ENCODE measurements around the gene WSCD2.

Gene WSCD2

DNA sequence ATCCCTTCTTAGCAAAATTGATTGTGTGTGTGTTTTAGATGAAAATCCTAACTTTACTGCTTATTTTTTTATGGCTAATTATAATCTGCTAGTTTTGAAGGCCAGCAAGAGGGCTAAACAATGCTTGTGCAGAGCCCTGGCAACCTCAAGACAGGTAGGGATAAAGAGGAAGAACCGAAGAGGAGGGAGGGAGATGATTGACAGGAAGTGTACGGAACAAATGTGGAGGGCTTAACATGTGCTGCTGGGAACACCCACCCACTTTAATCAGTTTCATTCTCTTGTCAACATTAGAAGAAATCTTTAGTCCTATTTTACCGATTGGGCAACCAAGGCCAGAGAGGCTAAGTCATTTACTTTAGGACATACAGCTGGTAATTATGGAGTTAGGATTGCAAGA is 1.4 kb upstream of the WSCD2 start:
- no peak for TF ChIP-seq CTCF (IDR thresholded peaks at IDR 0.05; ENCODE audit: low read depth, low read length)
- H3K4me3 ChIP-seq (ENCODE audit: low read depth, low read length) = no peak overlapping the region

DNA sequence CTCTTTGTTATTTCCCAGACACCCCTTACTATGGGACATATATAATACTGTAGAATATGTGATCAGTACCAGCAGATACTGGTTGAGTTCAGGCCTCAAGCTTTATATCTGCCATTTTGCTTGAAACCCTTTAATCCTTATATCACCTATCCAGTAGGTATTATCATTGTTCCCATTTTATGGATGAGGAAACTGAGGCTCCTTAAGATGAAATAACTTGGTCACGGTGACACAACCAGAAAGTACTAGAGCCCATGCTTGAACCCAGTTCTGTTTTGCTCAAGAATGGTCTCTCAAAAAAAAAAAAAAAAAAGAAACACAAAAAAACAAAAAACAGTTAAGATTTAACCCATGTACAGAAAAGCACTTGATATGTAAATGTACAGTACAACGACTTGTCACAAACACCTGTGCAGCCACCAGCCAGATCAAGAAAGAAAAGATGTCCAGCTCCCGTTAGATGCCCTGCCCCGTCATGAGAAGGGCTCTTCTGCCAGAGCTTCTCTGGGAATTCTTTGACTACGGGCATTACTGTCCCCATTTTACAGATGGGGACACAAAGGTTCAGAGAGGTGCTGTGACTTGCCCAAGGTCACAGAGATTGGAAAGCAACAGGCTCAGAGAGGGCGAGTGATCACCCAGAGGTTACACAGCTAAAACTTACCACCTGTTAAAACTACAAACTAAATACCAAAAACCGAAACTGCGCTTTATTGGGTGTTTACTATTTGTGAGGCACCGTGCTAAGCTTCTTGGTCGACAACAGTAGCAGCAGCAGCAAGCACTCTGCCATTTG is 669 bp upstream of the WSCD2 start:
- no peak for TF ChIP-seq CTCF (IDR thresholded peaks at IDR 0.05; ENCODE audit: low read depth, low read length)
- no peak overlapping the region for H3K4me3 ChIP-seq (ENCODE audit: low read depth, low read length)

DNA sequence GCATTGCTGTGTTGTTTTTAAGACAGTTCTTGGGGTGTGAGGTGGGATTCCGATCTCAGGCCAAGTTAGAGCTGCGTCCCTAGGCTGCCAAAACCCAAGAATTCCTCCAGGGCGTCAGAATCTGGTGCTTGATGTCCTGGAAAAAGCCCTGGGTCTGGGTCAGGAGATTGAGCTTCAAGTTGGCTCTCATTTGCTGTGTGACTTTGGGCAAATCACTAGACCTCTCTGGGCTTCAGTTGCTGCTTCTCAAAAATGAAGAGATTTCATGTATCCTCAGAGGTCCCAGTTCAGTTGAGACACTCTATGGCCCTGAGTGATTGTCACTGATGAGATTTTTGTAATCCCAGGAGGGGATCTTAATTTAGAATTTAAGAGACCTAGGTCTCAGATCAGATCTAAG is 1.9 kb downstream of the WSCD2 start:
- no peak overlapping the region for H3K4me3 ChIP-seq (ENCODE audit: low read depth, low read length)
- TF ChIP-seq CTCF (IDR thresholded peaks at IDR 0.05; ENCODE audit: low read depth, low read length) = no peak

DNA sequence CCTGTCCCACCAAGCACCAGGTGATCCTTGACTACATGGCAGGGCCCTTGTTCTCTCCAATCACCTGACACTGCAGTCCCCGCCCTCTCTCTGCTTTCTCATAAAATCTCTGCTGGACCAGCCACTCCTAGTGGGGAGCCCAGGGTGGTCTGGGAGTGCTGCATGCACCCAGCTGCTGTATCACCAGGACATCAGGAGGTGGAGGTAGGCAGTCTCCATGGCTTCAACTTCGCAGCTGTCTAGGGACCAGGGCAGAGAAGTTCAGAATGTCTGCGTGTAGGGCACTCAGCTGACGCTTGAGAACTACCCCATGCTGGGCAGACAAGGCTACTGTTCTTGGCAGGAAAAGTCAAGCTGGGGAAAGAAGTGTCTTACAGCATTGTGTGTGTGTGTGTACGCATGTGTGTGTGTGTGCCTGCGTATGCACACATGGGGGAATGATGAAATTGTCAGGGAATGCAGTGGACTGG is 2.6 kb downstream of the WSCD2 start:
- no peak overlapping the region for H3K4me3 ChIP-seq (ENCODE audit: low read depth, low read length)
- TF ChIP-seq CTCF (IDR thresholded peaks at IDR 0.05; ENCODE audit: low read depth, low read length) = no peak

DNA sequence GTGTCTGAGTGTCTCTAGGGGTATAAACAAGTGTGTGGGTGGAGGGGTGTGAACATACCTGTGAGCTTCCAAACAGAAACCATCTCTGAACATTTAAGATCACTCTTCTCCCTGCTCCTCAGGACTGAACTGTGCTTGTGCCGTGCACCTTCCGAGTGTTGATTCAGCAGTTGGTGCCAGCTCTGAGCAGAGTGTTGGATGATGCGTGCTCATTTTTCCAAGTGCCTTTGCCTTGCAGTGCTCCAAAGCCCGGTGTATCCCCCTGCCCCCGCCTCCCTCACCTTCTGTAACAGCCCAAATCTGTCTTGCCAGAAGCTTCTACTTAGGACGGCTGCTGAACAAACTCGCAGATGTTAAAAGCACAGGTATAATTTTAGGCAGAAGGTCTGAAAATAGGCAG is 4.4 kb downstream of the WSCD2 start:
- no peak for TF ChIP-seq CTCF (IDR thresholded peaks at IDR 0.05; ENCODE audit: low read depth, low read length)
- H3K4me3 ChIP-seq (ENCODE audit: low read depth, low read length) = no peak overlapping the region

DNA sequence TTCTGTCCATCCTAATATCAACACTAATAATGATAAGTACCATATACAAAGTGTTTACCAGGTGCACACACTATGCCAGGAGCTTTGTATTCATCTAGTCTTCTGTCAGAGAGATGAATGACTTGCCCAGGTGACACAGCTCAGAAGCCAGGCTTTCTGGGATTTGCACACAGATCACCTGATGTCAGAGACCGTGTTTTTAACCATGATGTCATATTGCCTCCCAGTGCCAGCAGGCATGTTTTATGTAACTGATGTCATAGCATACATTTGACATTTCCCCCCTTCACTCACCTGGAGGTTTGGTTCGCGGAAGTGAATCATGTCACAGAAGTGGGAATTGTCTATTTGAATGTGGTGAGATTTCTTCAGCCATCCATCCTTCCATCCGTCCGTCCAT is 5.7 kb downstream of the WSCD2 start:
- H3K4me3 ChIP-seq (ENCODE audit: low read depth, low read length) = no peak overlapping the region
- TF ChIP-seq CTCF (IDR thresholded peaks at IDR 0.05; ENCODE audit: low read depth, low read length) = no peak

DNA sequence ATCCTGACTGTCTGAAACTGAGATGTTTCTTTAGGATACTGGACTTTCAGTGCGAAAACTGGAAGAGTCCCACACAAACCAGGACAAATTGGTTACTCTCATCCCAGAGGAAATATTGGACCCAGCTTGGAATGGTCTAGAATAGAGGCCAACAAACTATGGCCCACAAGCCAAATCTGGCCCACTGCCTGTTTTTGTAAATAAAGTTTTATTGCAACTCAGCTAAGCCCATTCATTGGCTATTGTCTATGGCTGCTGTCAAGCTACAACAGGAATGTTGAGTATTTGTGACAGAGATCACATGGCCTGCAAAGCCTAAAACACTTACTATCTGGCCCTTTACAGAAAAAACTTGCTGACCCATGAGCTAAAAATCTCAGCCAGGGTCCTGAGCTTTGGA is 6.5 kb downstream of the WSCD2 start:
- H3K4me3 ChIP-seq (ENCODE audit: low read depth, low read length) = no peak overlapping the region
- TF ChIP-seq CTCF (IDR thresholded peaks at IDR 0.05; ENCODE audit: low read depth, low read length) = no peak

Measured in WI38 (cell line).